T-helper 22 cell (primary cell): Measurements from ENCODE around the gene CLDN20.
"Not testable (repeated sequence)": the region's sequence is repeated elsewhere in the genome, so short reads cannot be mapped to it uniquely, and the experiment has no call there.

Source experiments
- DNase-seq: peaks from one replicate; pipeline ENCODE4 v3.0.0-alpha.2; 2020; ENCODE audit warnings: low read depth

CLDN20 gene

DNA sequence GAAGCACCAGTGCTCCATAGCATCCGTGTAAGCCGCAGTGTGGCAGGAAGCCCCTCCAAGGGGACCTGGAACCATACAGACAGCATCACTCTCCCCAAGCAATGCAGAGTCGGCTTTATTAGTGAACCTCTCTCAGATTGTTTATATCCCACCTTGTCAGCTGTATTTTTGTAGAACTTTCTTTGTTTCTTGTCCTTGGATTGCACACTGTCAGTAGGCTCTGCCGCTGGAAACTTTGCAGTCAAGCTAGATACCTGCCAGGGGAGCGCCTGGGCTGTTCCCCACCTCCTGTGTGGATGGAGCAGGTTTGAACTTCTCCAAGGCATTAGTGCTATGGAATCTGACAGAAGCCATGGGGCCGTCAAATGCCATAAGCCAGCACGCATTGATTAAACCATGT lies 18.6 kb upstream of the CLDN20 start:
- no peak for DNase-seq

DNA sequence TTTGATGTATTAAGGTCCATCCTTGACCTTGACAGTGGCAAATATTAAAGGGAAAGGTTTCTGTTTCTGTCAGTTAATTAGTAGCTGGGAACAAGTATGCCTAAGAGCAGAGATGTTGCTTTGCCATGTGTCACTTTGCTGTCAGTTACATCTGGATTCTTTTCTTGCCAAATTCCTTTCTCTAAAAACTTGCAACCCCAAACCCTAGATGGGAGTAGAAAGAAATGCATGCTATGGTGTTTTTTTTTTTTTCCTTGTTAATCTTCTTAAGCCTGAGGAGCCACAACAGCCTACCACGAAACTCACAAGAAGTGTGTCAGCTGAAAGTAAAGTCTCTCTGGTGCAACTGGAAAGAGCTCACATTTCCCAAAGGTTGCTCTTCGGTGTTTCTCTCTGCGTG lies 18.0 kb upstream of the CLDN20 start:
- DNase-seq, result no peak

DNA sequence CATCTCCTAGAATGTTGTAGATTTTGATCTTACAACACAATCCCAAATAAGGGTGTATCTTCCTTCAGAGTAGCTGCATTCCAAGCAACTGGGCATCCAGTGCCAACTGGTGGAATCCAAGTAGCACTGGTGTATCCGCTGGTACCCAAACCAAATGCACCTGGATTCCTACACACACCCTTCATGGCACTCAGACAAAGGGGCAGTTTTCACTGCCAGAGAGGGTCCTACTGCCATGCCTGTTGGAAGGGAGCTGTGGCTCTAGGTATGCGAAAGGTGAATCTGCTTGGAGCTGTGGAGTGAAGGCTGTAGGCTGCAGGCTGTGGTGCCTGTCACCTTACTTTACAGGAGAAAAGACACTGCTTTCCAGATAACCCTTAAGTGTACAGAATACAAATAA lies 17.0 kb upstream of the CLDN20 start:
- DNase-seq, result no peak

DNA sequence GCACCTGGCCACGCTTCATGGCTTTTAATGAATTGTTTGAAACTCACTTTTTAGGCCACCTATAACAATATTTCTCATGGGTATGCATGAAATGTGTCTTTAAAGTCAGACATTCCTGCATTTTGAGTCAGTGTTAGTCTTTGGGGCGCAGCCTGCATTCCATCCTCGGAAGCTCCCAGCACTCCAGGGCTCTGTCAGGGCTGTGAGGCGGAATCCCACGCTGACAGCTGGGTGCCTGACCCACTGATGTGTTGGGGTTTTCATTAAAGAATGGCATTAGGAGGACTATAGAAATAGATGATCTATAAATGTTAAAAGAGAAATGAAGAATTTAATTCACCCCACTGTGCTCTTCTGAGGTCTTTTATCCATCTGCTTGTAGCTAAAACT lies 16.2 kb upstream of the CLDN20 start:
- DNase-seq, result no peak

DNA sequence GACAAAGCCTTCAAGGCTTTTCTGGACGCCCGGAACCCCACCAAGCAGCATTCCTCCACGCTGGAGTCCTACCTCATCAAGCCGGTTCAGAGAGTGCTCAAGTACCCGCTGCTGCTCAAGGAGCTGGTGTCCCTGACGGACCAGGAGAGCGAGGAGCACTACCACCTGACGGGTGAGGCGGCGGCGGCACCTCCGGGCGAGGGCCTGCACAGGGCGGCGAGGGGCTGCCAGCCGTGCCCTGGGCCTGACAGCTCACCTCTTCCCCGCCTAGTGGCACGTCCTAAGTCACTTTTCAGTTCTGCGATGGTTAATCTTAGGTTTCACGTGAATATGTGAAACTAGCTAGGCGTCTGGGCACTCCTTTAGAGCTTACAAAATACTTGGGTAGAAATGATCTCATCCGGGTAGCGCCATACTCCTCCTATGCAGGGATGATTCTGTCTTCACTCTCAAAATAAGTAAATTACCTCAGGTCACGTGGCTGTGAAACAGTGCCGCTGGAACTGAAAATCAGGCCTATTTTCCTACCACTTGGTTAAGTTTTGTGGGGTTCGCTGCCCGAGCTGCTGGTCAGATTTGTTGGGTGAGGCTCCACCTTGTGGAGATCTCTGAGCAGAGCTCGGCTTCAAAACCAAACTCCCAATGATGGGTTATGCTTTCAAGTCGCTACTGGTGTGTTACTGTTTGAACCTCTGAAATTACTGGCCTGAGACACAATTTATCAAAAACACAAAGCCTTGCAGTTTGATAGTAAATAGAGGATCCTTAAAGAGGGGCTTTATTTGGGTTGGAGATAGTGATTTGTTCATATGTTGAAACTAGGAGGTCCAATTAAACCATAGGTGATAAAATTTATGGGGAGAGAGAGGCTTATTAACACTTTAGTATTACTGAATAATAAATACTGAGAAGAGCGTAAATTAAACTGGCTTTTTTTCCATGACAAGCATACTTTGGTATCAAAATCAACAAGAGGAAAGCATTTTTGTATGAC lies 15.5 kb upstream of the CLDN20 start:
- no peak for DNase-seq

DNA sequence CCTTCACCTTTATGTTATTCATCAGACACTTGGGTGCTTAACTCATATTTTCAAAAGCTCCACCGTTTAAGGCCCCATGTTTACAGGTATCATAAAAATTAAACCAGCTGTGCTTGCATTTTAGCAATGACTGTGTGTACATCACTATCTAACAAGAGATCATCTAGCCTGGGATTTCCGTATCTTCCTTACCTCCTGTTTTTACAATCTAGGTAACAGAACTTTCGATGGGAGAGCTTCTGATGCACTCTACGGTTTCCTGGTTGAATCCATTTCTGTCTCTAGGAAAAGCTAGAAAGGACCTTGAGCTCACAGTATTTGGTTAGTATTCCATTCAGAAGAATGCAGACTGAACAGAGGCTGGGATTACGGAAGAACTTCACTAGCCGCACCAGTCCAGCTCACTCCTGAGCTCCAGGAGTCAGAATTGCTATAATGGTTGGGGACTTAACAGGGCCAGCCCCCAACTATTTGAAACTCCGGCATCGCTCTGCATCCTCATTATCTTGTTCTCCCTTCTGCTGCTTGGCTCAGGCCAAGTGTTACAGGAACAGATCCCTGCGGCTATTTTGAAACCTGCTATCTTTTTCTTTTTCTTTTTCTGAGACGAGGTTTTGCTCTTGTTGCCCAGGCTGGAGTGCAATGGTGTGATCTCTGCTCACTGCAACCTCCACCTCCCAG lies 13.0 kb upstream of the CLDN20 start:
- DNase-seq, result no peak

DNA sequence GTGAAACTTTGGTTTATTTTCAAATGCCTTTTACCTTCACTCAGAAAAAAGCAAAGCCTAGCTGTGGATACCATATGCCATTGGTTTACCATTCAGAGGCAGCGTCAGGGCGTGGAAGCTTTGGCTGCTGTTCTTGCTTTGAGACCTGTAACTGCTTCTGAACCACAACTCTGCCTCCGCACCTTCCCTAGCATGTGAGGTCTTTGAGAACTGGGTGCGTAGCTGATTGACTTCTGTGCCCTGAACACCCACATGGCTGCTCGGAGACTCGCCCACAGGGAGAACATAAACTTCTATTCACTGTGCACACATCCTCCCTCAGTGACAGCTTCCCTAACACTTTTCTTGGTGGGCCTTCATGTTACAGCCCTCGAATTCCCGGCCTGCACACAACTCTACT lies 11.2 kb upstream of the CLDN20 start:
- DNase-seq, result no peak

DNA sequence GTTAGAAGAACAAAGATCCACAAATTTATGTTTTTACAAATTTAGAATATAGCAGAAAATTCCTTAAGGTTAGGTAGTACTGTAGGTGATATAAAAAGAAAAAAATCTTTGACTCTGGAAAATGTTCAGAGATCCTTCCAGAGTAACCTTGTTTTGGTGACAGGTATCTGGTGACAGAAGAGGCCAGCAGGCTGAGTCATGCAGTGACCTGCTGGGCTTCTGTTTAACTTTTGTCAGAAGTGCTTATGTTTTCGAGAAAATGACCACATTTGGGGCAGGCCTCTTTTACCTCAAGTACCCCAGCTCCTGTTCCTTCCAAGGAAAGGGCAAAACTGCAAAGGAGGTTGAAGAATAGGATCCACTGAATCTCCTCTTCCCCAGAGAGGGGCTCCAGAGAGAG lies 10.5 kb upstream of the CLDN20 start:
- DNase-seq, result no peak

DNA sequence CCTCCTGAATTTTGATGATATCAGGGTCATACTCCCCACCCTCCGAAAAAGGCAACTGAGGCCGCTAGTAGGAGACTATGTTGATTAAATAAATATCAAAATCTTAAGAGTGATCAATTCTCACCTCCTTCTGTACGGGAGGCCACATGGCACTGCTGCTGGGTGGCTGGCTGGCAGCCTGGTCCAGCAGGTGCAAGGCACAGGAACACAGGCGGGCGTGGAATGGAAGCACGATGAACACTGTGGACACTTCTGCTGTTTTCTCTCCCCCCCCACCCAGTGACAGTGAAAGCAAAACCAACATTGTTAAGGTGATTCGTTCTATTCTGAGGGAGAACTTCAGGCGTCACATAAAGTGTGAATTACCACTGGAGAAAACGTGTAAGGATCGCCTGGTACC lies 9.7 kb upstream of the CLDN20 start:
- no peak for DNase-seq

DNA sequence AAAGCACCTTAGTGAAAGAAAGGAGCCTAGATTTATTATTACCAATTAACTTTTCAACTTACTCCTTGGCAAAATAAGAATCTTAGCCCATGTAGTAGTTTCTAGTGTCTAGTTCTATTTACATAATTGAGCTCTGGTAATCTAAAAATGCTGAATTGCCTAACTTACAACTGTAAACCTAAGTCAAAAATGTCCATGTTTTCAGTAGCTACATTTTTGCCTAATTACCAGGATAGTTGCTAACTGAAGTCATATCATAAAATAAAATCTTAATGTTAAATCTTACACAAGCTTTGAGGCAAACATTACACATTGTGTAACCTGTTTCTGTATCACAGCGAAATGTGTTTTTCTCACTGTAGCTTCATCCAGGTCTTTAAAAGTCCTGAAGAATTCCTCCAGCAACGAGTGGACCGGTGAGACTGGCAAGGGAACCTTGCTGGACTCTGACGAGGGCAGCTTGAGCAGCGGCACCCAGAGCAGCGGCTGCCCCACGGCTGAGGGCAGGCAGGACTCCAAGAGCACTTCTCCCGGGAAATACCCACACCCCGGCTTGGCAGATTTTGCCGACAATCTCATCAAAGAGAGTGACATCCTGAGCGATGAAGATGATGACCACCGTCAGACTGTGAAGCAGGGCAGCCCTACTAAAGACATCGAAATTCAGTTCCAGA lies 7.6 kb upstream of the CLDN20 start:
- DNase-seq, result no peak

DNA sequence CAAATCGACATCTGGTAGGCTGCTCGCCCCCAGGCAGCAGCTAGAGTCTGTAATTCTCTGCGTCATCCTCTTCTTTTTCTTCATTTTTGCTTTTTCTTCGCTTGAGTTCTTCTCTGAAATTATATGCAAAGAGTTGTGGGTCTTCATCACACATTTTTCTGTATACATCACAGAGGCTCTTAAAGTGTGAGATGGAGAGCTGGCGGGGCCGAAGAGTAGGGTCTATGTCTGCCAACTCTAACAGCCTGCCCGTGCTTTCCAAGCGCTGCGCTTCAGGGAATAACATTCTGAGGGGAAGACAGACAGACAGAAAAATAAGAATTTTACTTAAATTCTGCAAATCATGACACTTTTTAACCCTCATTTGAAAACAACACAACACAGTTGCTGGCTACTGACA lies 6.0 kb upstream of the CLDN20 start:
- DNase-seq, result no peak

DNA sequence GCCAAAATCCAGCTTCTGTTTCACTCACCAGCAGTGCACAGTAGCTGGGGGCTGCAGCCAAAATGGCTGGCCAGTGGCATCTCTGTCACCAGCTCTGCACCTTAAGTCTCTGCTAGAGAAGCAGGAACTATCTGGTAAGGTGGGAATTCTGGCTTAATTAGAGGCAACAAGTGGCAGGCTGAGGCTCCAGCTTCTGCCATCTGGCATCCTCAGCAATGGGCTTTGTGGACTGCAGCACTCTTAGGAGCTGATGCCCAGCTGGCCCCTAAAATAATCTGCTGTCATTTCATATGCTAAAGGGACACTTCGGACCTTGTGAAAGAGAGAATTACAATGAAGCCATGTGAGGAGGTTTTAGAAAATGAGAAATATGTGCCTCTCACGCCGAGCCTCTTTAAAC lies 4.6 kb upstream of the CLDN20 start:
- no peak for DNase-seq

DNA sequence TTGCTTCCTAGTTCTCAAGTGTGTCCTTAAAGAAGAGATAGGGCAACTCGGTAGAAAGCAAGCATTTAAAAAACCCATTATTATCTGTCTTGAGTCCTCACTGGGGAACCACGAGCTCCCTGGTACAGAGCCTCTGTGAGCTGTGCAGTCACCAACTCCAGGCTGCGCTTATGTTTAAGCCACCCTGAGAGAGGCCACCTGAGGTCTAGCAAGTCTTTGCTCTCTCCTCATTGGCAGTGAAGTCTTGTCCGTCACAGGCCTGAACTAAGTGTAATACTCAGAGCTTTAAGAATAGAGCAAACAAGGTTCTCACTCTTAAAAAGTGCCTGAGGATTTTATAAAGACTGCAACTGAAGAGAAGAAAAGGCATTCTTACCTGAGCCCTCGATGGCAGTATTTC lies 3.9 kb upstream of the CLDN20 start:
- DNase-seq, result no peak

DNA sequence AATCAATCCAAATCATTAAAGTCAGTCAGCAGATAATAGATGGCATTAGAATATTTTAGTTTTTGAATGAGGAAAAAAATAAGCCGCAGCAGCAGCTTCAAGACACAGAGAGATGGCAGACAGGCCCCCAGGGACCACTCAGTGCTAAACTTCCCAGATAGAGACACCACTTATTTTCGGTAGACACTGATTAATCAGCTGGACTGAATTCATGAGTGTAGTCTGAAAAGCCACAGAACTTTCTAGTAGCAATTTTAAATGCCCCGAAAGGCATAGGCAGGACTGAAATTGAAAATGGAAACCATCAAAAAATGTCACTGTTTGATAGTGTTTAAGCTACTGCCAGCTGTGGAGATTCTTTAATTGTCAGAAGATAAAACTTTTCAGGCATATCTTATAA lies 3.1 kb upstream of the CLDN20 start:
- DNase-seq, result no peak

DNA sequence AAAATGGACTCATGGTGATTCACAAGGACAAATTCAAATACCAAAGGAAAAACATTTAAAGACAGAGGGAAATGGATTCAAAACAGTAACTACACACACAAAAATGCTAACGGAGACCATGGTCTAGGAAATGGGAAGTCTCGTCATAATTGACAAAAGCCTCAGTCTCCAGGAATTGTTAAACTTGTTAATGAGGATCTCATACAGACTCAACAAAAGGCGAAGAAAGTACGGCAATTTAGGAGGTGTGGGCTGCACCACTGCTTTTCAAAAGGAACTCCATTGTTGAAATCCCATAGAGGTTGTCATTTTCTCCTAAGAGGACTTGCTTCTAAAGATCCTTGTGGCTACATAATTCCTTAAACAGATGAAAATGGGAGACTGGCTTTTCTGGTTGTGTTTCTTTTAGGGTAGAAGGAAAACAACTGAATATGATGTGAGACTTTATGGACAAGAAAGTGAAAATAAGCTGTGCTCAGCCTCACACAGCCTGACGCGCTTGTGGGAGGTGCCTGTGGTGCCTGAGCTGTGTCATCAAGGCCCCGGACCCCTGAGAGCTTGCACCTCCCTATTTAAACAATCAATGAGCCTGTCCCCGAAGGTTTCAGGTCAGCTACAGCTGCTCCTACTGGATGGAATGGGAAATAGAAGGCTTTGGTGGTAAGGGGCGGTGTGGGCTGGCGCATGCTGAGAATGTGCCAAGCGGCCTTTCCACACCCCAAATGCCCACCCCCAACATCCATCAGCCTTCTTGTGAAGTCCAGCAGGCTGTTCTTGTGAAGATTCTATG lies 2.5 kb upstream of the CLDN20 start:
- DNase-seq, result no peak

DNA sequence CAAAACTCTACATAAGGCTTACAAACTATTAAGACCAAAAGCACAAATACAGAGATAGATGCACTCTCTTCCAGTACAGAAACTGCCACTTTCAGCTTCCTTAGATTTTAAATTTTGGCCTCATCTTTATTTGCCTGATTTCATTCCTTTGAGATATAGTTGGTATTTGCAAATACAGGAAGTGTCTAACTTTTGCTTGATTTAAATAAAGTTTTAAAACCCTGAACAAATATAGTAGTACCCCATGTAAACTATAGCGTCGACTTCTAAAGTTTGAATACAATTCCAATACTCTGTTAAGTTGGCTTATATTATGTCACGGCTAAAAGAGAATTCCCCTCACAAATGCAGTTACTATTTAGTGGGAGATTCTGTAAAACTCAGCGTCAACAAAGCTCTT lies 1.2 kb upstream of the CLDN20 start:
- DNase-seq, result no peak

DNA sequence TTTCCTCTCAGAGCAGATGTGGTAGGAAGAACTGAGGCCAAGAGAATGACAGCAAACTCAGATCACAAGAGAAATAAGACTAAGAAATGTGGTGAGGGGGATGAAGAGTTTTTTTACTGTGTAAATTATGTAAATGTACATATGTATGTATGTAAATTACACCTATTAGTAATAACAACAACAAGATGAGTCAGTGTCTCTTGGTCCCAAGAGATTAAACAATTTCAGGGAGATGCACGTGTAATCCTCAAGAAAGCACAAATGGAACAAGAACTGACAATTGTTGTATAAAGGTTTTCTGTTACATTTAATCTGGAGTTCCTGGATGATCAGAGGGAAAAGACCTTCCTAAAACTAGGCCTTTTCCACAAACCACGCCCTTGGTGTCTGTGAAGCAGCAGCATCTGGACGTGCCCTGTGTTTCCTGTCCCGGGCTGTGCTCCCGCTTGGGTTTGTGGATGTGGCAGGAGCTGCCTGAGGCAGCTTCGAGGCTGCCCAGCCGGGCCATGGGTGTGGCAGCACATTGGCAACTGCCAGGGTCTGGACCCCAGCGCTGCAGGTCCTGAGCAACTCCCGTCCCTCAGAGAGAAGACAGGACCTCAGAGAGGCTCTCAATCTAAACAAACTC lies 994 bp downstream of the CLDN20 start:
- DNase-seq, result no peak

DNA sequence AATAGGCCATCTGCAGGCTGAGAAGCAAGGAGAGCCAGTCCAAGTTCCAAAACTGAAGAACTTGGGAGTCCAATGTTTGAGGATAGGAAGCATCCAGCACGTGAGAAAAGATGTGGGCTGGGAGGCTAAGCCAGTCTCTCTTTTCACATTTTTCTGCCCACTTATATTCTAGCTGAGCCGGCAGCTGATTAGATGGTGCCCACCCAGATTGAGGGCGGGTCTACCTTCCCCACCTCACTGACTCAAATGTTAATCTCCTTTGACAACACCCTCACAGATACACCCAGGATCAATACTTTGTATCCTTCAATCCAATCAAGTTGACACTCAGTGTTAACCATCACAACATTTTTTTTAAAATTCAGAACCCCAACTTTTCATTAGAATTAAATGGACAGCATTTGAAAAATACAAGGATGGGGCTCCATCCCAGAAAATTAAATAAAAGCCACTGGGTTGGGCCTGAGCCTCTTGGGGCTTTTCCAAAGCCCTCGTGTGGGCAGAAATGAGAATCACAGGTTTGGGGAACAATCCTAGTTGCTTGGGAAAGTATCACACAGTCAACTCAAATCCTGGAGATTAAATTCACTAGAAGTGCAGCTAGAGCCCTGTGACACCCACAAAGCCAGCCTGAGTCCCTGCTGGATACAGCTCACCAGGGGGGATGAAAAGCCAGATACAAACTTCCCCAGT lies 2.2 kb downstream of the CLDN20 start:
- DNase-seq, result no peak

DNA sequence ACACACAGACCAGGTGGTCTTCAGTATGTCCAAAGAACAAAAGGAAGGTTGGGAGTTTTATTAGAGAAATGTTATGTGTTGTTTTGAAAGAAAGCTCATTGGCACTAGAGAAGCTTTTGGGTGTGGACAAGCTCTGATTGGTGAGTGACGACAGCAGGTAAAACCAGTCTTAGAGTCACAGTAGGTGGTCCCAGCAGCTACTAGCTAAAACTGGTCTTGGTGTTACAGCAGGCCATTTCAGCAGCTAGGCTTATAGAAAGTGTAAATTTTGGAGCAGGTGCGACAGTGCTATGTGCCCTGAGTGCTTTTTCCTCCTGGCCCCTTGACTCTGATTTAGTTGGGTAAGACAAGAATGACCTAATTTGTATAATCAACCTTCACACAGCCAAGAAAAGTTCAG lies 3.6 kb downstream of the CLDN20 start:
- no peak for DNase-seq

DNA sequence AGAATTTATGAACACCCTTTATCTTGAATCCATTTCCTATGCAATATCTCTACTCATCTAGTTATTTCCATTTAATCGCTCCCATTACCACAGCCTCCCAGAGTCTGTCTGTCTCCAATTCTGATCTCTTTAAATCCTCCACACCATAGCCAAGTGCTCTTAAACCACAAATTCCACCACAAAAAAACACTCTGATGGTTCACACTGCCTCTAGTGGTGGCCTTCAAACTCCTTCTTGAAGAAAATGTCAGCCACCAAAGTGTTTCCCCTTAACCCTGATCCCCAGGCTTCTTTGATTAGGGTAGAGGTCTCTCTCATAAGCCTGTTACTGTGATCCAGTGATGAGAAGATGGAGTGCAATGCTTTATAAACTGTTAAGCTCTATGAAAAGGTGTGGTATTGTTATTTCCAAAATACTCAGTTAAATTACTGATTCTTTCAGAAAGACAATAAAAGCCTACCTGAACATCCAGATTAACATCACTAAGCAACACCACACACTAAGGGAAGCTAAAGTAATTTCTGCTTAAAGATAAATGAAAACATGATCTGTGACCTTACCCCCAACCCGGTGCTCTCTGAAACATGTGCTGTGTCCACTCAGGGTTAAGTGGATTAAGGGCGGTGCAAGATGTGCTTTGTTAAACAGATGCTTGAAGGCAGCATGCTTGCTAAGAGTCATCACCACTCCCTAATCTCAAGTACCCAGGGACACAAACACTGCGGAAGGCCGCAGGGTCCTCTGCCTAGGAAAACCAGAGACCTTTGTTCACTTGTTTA lies 4.5 kb downstream of the CLDN20 start:
- not testable (repeated sequence) for DNase-seq
